B cell (primary cell): Measurements from ENCODE around the gene DIAPH1. TPM values are rescaled to one million over a fixed set of nuclear protein-coding genes. Genes with fewer than 3 reads are reported as not detected.
A peak's percentile ranks its signal among the peaks of the same experiment; 100 is the strongest.

ENCODE experiments used
- ATAC-seq: fragments of 200-7000 bp; cut with Tn5 transposase; one replicate; pipeline ENCODE4 v1.10.0; 2021; ENCODE audit warnings: low read depth, mild to moderate bottlenecking, moderate number of reproducible peaks, moderate library complexity
- CTCF ChIA-PET: fragments of 350-600 bp; sonication (Branson Sonifier 250); formaldehyde crosslinking; loops from one replicate; lab custom pipeline; 2021; ENCODE audit warnings: antibody characterized with exemption, inconsistent platforms; lab: Charles Lee
- POLR2A ChIA-PET: fragments of 350-600 bp; sonication (Branson Sonifier 250); formaldehyde crosslinking; loops from one replicate; lab custom pipeline; 2021; ENCODE audit warnings: antibody characterized with exemption; lab: Charles Lee
- DNase-seq: peaks from one replicate; pipeline ENCODE4 v3.0.0; 2013
- H2AFZ ChIP-seq: 2 replicates; pipeline ENCODE4 v1.6.1; 2012; ENCODE audit warnings: mild to moderate bottlenecking, low read depth, low read length; ENCODE audit not compliant: insufficient read depth, poor library complexity, severe bottlenecking
- H3K27ac ChIP-seq, 2 donors: 1 replicate in 1 of 2; 2 replicates in 1 of 2; pipeline ENCODE4 v1.5.1; 2012 to 2013; ENCODE audit warnings: low read length in 2 of 2, mild to moderate bottlenecking in 2 of 2, moderate library complexity in 1 of 2
- H3K27me3 ChIP-seq, 4 experiments: fragments of 200-600 bp in 1 of 4; sonication (generic) in 1 of 4; replicated peaks in 1 of 4; 1 replicate in 2 of 4; 2 replicates in 2 of 4; pipeline versions ENCODE4 v1.6.1 to v1.7.0; 2013 to 2016; ENCODE audit warnings: low read length in 3 of 4, mild to moderate bottlenecking in 2 of 4, mixed read lengths in 1 of 4, moderate library complexity in 1 of 4; ENCODE audit not compliant: insufficient read depth in 4 of 4, control insufficient read depth in 3 of 4; ENCODE audit errors: control extremely low read depth in 1 of 4
- H3K36me3 ChIP-seq, 2 experiments: replicated peaks in 1 of 2; 1 replicate in 1 of 2; 2 replicates in 1 of 2; pipeline versions ENCODE4 v1.6.1 to v1.7.1; 2013; ENCODE audit warnings: low read length in 1 of 2; ENCODE audit not compliant: insufficient read depth in 2 of 2, control insufficient read depth in 1 of 2; ENCODE audit errors: control extremely low read depth in 1 of 2, extremely low read depth in 1 of 2
- H3K4me1 ChIP-seq, 2 donors: fragments of 200-600 bp in 1 of 2; sonication (generic) in 1 of 2; 1 replicate in 1 of 2; 2 replicates in 1 of 2; pipeline versions ENCODE4 v1.5.1 to v1.6.1; 2013 to 2017; ENCODE audit warnings: low read length in 2 of 2; ENCODE audit not compliant: control insufficient read depth in 2 of 2, insufficient read depth in 2 of 2
- H3K4me2 ChIP-seq: replicated peaks from 2 replicates; pipeline ENCODE3; 2012; ENCODE audit warnings: mild to moderate bottlenecking, low read depth, low read length; ENCODE audit not compliant: poor library complexity, severe bottlenecking
- H3K4me3 ChIP-seq, 5 experiments: fragments of 200-600 bp in 1 of 5; sonication (generic) in 1 of 5; 1 replicate in 3 of 5; 2 replicates in 2 of 5; pipeline versions ENCODE4 v1.5.1 to v1.7.0; 2011 to 2016; ENCODE audit warnings: low read length in 4 of 5, mild to moderate bottlenecking in 4 of 5, low read depth in 2 of 5, control low read depth in 1 of 5, moderate library complexity in 1 of 5; ENCODE audit not compliant: insufficient read depth in 1 of 5; ENCODE audit errors: control extremely low read depth in 1 of 5, extremely low read depth in 1 of 5
- H3K79me2 ChIP-seq: fragments of 200-600 bp; sonication (generic); one replicate; pipeline ENCODE4 v1.6.0; 2016; ENCODE audit warnings: low read length; ENCODE audit not compliant: control insufficient read depth, insufficient read depth
- H3K9ac ChIP-seq: fragments of 200-600 bp; sonication (generic); 2 replicates; pipeline ENCODE4 v1.6.1; 2017; ENCODE audit warnings: mild to moderate bottlenecking, low read length, moderate library complexity
- H3K9me3 ChIP-seq, 3 donors: one replicate each; pipeline versions ENCODE4 v1.6.1 to v1.7.1; 2013; ENCODE audit warnings: low read length in 2 of 3; ENCODE audit not compliant: control insufficient read depth in 2 of 3, insufficient read depth in 1 of 3; ENCODE audit errors: control extremely low read depth in 1 of 3
- H4K20me1 ChIP-seq: 2 replicates; pipeline ENCODE4 v1.6.0; 2012; ENCODE audit warnings: mild to moderate bottlenecking, low read length; ENCODE audit not compliant: insufficient read depth, control insufficient read depth, poor library complexity, severe bottlenecking
- H3K27ac Mint-ChIP-seq: one replicate; pipeline ENCODE4 v1.8.0; 2021; ENCODE audit warnings: mixed read lengths
- H3K27me3 Mint-ChIP-seq: one replicate; pipeline ENCODE4 v1.8.0; 2021; ENCODE audit warnings: mixed read lengths
- H3K4me1 Mint-ChIP-seq: one replicate; pipeline ENCODE4 v1.8.0; 2021; ENCODE audit warnings: mixed read lengths
- H3K4me3 Mint-ChIP-seq: one replicate; pipeline ENCODE4 v1.8.0; 2021; ENCODE audit warnings: mixed read lengths
- H3K9me3 Mint-ChIP-seq: one replicate; pipeline ENCODE4 v1.8.0; 2022; ENCODE audit warnings: mixed read lengths; ENCODE audit not compliant: insufficient read depth
- EZH2 ChIP-seq: IDR thresholded peaks from 2 replicates; pipeline ENCODE4 v1.6.1; 2012; ENCODE audit warnings: borderline replicate concordance, low read depth, mild to moderate bottlenecking, moderate library complexity, low read length; ENCODE audit not compliant: insufficient read depth, poor library complexity, severe bottlenecking
- WGBS: methylation state at CpG from one replicate; pipeline ENCODE4 v1.1.5; 2013; ENCODE audit warnings: missing lambda C conversion rate; ENCODE audit not compliant: insufficient coverage; 5-methylcytosine and 5-hydroxymethylcytosine counted together
- intact Hi-C: fragments of 100-400 bp; cut with micrococcal nuclease; formaldehyde crosslinking; loops from one replicate; pipeline ENCODE4 v1.10.0; 2022
- polyA plus RNA-seq: library from polyadenylated mRNA; depleted of rRNA; stranded (reverse); fragments of >200 nt; gene quantifications from 2 replicates; pipeline ENCODE4 v1.2.3, GENCODE V29; 2012
- total RNA-seq, 2 donors: library from RNA; stranded (reverse); fragments of 120-200 nt in 1 of 2; gene quantifications; 1 replicate in 1 of 2; 2 replicates in 1 of 2; pipeline versions ENCODE4 v1.2.3 to v1.2.4, GENCODE V29; 2013 to 2022
- TF ChIP-seq, protein P1 (sequence below): fragments of 200-600 bp; IDR thresholded peaks from one replicate; pipeline ENCODE4 v1.8.0; 2022; ENCODE audit warnings: antibody characterized with exemption, mild to moderate bottlenecking

Gene DIAPH1
- total and polyA plus RNA-seq, 2 donors (not counting 1 experiment from before 2014, with no cell fraction given), result 59.7 to 113 TPM

DNA sequence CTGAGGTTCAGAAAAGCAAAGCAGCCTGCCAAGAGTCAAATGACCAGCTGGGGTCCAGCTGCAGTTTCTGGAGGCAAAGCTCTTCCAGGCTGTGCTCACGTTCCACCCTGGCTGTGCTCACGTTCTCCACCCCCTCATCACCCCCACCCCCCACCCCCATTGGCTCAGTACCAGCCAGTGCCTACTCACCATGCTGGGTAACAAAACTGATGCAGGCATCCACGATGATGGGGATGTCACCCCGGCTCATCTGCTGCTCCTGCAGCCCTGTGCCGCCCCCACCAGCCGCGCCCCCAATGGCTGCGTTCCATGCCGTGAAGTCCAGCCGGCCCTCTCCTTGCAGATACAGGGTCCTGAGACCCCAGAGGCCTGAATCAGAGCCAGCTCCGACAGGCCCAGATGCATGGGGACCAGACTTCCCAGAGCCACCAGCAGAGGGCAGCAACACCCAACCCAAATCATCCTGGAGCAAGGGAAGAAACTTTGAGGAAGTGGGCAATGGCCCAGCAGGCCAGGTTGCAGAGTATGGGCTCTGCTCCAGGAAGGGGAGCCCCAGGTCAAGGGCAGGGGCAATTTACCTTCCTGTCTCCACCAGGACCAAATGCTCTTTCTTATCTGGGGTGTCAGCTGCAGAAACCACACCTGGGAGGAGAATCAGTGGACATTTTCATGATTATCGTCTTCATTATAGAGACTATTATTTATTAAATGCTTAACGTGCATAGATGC, 46.1 kb upstream of the DIAPH1 start:
- intact Hi-C loops, result loop anchor here (1.0 to 2.0 kb wide), 7 partner anchors 38 to 480 kb away; partner anchors contain the start of gene GNPDA1
- no peak overlapping the region for H3K9ac ChIP-seq
- no peaks in the 10 kb centered on the region for H3K79me2 ChIP-seq
- peaks cover 5% of the 10 kb centered on the region for H3K27me3 Mint-ChIP-seq
- POLR2A ChIA-PET, result interaction anchor here (0.7 kb wide), 2 partner anchors 14 to 214 kb away, joined by 3 to 5 read pairs; partner anchors contain the start of gene FCHSD1
- H3K4me3 ChIP-seq, result no peak overlapping the region
- WGBS, result 37% methylated on average over 9 of the region's 13 CpGs
- peaks cover 0 to 4% (median 0%) of the 10 kb centered on the region in 4 experiments for H3K27me3 ChIP-seq
- ATAC-seq (peak; percentile 98), DNase-seq (peak; percentile 85)
- TF ChIP-seq, protein P1, sequence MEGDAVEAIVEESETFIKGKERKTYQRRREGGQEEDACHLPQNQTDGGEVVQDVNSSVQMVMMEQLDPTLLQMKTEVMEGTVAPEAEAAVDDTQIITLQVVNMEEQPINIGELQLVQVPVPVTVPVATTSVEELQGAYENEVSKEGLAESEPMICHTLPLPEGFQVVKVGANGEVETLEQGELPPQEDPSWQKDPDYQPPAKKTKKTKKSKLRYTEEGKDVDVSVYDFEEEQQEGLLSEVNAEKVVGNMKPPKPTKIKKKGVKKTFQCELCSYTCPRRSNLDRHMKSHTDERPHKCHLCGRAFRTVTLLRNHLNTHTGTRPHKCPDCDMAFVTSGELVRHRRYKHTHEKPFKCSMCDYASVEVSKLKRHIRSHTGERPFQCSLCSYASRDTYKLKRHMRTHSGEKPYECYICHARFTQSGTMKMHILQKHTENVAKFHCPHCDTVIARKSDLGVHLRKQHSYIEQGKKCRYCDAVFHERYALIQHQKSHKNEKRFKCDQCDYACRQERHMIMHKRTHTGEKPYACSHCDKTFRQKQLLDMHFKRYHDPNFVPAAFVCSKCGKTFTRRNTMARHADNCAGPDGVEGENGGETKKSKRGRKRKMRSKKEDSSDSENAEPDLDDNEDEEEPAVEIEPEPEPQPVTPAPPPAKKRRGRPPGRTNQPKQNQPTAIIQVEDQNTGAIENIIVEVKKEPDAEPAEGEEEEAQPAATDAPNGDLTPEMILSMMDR, result peak; percentile 91
- no peak for TF ChIP-seq EZH2
- no peaks in the 10 kb centered on the region for H3K36me3 ChIP-seq
- CTCF ChIA-PET, result interaction anchor here (0.6 to 4.4 kb wide), 27 partner anchors 8 to 481 kb away, joined by 3 to 48 read pairs (median 5); partner anchors contain the start of genes FCHSD1, NDFIP1, PCDH1 and PCDH12
- H3K4me1 Mint-ChIP-seq, result peaks cover 4% of the 10 kb centered on the region
- H3K4me3 Mint-ChIP-seq, result no peak overlapping the region
- H4K20me1 ChIP-seq, result no peaks in the 10 kb centered on the region
- no peak overlapping the region for H3K27ac ChIP-seq
- peak overlapping the region; percentile 21 for H2AFZ ChIP-seq
- H3K9me3 ChIP-seq, result no peaks in the 10 kb centered on the region
- peaks cover 4 to 6% of the 10 kb centered on the region in 2 donors for H3K4me1 ChIP-seq
- H3K9me3 Mint-ChIP-seq, result no peaks in the 10 kb centered on the region
- no peak overlapping the region for H3K27ac Mint-ChIP-seq
- peak overlapping the region; percentile 50 for H3K4me2 ChIP-seq

DNA sequence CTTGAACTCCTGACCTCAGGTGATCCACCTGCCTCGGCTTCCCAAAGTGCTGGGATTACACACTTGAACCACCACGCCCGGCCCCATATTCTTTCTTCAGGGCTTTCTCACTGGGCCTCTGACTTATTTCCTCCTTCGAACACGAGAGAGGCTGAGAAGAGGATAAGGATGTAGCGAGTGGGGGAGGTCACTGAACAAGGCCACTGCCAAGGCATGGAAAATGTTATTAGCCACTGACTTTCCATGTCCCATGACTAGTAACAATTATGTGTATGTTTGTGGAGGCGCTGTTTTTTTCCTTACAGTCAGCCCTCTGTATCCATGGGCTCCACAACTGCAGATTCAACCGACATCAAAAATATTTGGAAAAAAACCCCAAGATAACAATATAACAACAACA, 44.7 kb upstream of the DIAPH1 start:
- peaks cover 4% of the 10 kb centered on the region for H3K4me1 Mint-ChIP-seq
- ATAC-seq, result no peak

More for the DNA sequence above, 44.7 kb upstream of the DIAPH1 start:
- intact Hi-C loops, result no loop called here
- ChIA-PET POLR2A (no interaction called here), CTCF (interaction anchor here (0.6 to 4.4 kb wide), 12 partner anchors 23 to 481 kb away, joined by 3 to 48 read pairs (median 4); partner anchors contain the start of genes PCDH1 and PCDH12)
- no peak overlapping the region for H3K4me3 Mint-ChIP-seq
- WGBS, result 100% methylated on average over 3 of the region's 8 CpGs
- no peaks in the 10 kb centered on the region for H3K9me3 Mint-ChIP-seq
- no peaks in the 10 kb centered on the region for H3K79me2 ChIP-seq
- H3K4me2 ChIP-seq, result no peak overlapping the region
- no peak overlapping the region for H2AFZ ChIP-seq
- peaks cover 0 to 4% (median under 1%) of the 10 kb centered on the region in 4 experiments for H3K27me3 ChIP-seq
- no peak for TF ChIP-seq EZH2
- TF ChIP-seq, protein P1, result no peak
- peaks cover 2% of the 10 kb centered on the region for H3K27me3 Mint-ChIP-seq
- H3K9me3 ChIP-seq, result peaks cover 0 to 6% (median 0%) of the 10 kb centered on the region in 3 donors
- H3K4me3 ChIP-seq, result no peak overlapping the region
- no peak for DNase-seq
- peaks cover 4 to 6% of the 10 kb centered on the region in 2 donors for H3K4me1 ChIP-seq
- H3K36me3 ChIP-seq, result no peaks in the 10 kb centered on the region
- H3K27ac ChIP-seq, result no peak overlapping the region
- H3K27ac Mint-ChIP-seq, result no peak overlapping the region
- H3K9ac ChIP-seq, result no peak overlapping the region
- H4K20me1 ChIP-seq, result no peaks in the 10 kb centered on the region
